ENCODE results near the gene FBN3.

DNA sequence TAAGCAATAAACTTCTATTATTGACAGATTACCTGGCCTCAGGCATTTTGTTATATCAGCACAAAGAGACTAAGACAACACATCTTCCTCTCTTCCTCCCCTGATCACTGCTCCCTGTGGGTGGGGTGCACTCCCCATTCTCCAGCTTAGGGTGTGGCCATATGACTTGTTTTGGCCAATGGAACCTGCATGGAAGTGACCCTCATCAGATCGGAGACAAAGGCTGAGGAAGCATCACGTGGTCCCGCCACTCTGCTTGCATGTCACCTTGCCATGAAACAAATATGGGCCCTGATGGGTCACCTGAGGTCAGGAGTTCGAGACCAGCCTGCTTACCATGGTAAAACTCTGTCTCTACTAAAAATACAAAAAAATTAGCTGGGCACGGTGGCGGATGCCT lies 110.6 kb downstream of the FBN3 start:
- no peak for TF ChIP-seq NFRKB (IDR thresholded peaks at IDR 0.05)
- TF ChIP-seq HDGF (IDR thresholded peaks at IDR 0.05; ENCODE audit: borderline replicate concordance): no peak
- TF ChIP-seq FOXM1 (IDR thresholded peaks at IDR 0.05; ENCODE audit: borderline replicate concordance): no peak
